ENCODE results near the gene MAL. TPM values are rescaled to one million over a fixed set of nuclear protein-coding genes. Genes with fewer than 3 reads are reported as not detected.

MAL gene
- total RNA-seq, 1 experiment from 2014 or later: 0.29 TPM

DNA sequence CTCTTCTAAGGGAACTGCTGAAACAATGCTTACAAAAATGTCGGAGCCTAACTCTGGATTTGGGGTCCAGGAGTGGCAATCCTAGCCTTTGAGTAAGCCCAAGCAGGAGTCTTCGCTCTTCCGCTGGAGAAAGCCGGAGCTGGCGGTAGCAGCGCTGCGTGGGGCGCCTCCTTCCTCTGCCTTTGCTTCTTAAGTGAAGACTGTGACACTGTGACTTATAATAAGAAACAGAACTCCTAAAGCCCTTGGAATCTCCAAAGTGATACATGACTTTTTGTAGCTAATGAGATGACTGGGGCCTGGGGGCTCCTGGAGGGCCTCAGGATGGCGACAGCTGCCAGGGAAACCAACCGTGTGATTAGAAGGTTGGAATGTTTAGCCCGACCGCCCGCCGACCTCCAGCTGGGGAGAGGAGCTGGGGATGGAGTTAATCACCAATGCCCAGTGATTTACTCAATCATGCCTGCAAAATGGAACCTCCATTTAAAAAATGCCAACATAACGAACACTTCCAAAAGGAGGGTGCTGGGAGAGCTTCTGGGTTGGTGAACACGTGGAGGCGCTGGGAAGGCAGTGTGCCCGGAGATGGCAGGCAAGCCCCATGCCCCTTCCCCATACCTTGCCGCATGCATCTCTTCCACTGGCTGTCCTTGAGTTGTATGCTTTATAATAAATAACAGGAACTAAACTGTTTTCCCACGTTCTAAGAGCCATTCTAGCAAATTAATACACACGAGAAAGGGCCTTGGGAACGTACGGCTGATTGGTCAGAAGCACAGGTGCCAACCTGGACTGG, 29.0 kb upstream of the MAL start:
- no peak for DNase-seq (ENCODE audit: low read depth)

DNA sequence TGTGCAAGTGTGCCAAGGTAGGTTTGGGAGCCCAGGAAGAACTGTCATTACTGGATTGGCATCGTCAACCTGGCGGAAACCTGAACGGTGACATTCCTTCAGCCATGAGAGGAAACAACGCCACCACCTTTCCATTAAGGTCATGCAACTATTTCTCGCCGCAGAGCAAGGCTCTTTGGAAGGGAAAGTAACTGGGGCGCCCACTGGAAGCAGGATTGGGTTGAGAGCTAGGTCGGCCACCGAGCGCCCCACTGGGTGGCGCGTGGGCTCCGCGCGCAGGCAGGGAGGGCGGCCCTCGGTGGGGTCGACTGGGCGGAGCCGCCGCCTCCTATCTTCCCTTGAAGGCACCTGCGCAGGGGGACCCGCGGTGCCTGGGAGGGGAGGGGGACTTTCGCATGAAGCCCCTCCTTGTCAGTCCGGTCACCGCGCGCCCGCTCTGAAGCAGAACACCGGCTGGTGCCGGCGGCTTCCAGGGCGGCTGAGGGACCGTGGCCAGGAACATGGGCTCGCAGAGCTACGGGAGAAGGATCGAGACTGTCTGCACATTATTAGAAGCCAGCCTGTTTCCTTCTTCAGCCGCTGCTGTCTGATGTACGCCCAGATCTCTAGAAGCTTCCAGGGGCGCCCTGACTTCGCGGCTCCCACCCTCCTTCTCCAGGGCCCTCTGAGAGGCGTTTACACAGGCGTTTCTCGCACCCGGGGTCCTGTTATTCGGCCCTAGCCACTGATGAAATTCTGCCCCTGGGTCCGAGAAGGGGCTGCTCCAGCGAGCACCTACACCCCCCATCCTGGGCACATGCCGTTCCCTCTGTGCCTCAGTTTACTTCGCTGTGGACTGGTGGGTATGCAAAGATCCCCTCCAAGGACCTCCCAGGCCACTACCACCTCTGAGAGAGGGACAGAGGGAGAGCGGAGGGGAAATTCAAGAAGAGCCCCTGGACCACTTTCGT, 27.3 kb upstream of the MAL start:
- DNase-seq (ENCODE audit: low read depth): no peak

DNA sequence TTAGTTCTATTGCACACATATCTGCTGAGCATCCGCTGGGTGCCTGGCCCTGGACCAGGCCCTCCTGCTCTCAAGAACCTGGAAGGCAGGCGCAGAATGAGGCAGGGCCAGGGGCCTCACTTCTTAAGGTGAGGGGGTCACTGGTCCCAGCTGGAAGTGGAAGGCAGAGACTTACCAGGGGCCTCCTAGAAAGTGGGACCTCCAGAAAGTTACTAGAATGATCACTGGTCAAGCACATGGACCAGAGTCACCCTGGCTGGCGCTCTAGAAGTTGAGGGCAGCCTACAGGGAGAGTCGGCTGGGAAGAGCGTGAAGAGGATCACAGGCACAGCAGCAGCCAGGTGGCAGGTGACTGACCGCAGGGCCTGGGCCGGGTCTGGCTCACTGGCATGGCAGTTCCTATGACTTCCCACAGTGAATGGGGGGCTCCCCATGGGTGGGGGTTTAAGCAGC, 26.1 kb upstream of the MAL start:
- no peak for DNase-seq (ENCODE audit: low read depth)

DNA sequence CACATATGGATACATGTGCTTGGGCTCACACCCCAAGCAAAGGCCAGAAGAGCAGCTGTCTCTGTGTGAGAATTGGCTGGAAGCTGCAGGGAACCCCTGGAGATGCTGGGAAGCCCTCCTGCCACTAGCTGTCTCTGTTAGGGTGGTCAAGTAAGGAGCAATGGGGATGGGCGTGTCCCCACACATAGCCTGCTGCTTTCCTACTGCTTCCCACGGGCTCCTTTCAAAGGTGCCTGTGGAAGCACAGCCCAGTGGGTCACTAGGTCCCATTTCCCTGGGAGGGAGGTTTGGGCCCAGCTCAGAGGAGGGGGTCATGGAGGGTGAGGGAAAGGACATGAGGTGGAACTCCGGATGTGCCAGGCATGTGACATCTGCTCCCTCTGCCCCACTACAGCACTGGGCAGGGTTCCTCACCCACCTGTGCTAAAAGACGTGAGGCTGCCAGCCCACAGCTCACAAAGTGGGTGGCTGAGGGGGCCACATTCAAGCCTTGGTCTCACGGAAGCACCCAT, 24.4 kb upstream of the MAL start:
- DNase-seq (ENCODE audit: low read depth): no peak

DNA sequence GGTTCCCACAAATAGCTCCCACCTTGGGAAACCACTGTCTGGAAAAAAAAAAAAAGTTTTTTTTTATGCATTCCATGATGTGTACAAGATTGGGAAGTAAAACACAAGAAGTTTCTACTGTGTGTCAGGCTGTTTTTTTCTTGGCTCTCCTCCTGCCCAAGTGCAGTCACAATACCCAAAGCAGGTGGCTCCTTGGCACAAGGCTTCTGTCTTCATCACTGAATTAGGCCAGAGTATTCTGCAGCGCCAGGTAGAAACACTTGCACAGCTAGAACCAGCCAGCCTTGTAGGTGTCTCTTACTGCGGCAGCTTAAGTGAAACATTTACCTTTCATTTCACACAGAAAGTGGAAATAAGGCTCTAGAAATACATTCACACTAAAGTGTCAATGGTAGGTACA, 23.8 kb upstream of the MAL start:
- no peak for DNase-seq (ENCODE audit: low read depth)

DNA sequence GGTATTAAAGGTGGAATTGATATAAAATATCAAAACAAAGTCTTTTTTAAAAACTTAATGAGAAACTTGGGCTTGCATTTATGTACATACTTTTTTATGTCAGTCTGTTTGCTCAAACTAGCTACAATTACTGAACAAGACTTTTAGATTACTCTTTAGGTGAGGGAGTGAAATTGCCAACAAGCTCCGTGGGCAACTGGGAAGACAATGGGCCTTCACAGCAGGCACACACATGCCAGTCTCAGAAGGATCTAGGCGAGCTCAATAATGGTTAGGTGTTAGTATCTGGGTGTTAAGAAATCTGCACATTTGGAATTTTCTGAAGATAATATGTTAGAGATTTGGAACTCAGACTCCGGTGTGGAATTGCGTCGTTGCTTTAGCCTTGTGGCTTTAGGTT, 23.0 kb upstream of the MAL start:
- DNase-seq (ENCODE audit: low read depth): no peak

DNA sequence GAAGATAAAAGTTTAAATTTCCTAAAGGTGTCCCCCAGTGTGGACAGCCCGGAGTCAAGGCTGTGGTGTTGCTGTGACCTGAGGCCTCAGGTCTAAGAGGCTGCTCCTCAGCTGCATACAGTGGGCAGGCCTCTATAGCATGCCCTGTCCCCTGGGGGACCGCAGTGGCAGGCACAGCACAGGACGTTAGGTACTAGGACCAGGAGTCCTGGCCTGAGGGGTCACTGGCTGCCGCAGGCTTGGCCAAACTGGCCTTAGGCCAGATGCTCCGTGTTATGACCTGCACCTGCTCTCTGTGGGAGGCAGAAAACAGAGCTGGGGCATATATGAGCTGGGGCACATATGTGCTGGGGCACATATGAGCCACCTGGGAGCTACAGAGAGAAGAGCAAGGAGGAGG, 21.2 kb upstream of the MAL start:
- DNase-seq (ENCODE audit: low read depth): no peak

DNA sequence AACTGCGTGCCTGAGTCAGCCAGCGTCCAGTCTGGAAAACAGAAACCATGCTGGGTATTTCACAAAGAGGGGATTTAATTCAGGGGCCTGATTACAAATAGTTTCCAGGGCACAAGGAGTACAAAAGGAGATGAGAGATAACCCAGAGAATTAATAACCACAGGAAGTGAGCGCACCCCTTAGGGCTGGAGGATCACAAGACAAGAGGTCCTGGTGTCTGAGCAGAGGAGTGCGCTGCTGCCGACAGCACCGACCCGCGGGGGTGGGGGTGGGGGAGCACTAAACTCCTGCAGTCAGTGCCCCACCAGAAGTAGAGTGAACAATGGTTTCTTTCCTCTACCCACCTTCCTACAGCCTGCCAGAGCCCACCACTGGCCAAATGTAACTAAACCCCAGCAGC, 20.8 kb upstream of the MAL start:
- DNase-seq (ENCODE audit: low read depth): no peak

DNA sequence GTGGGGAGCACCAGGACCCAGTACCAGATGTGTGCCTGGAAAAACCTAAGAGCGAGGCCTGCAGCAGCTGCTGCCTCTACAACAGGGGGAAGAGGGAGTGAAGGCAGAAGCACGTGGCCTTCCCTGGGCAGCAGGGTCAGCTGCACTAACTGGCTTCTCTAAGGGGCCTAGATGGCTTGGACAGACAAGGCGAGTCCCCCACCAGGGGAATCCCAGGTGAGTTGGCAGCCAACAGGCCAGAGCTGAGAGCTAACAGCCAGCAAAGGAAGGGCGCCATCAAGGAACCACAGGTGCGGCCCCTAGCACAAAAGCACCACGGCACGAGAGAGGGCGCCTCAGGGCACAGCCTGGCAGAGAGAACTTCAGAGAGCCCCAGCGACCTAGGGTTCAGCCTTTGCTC, 19.8 kb upstream of the MAL start:
- no peak for DNase-seq (ENCODE audit: low read depth)

DNA sequence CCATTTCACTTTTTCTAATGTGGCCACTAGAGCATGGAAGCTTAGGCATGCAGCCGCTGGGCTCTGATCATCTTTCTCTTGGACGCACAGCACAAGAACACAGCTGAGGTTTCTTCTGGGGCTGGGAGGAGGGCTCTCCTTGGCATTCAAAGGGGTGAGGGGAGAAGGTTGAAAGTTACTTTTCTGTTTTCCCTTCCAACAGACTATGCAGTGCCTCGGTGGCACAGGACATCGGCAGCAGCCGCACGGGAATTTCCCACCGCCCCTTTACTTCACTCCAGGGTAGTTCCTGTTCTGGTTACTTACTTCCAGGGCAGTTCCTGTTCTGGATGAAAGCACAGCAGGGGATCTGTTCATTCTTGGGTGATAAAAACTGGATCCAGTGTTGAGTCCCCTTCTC, 18.9 kb upstream of the MAL start:
- no peak for DNase-seq (ENCODE audit: low read depth)

DNA sequence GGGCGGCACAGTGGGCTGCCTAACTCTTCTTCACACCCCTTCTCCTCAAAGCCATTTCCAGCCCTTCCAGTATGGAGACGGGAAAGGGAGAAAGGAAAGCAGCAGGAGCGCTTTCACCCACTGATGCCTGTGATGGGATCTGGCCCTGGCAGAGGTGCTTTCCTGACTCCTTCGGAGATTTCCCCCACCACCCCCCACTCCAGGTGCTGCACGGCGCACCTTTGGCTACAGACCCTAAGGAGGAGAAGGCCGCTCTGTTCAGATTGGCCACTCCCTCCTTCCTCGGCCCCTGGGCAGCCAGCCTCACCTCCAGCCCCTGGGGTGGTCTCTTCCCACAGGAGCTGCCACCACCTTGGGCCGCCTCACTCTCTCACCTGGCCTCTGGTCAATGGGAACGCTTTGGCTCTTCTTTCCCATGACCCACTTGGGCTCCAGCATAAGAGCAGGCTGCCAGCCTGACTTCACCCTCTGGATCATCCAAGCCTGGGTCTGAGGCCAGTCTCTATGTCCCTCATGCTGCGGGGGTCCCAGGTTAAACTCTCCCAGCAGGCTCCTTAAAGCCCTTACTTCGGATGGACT, 18.4 kb upstream of the MAL start:
- no peak for DNase-seq (ENCODE audit: low read depth)

DNA sequence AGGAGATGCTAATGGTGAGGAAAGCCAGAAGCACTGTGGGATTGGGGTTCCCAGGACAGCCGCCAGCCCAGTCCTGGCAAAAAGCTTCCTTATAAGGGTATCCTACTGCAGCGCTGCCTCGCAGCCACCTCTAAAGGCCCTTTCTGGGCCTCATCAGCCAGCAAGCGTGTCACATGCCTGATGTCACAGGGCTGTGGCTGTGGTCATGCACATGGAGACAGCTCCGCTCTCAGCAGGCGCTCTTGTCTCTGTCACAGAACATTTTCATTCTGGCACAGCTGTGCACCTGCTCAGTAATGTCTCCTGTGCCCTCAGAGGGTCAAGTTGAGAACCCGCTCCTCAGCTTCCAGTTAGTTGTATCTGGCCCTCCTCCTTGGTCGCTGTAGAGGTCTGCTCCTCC, 17.7 kb upstream of the MAL start:
- no peak for DNase-seq (ENCODE audit: low read depth)

DNA sequence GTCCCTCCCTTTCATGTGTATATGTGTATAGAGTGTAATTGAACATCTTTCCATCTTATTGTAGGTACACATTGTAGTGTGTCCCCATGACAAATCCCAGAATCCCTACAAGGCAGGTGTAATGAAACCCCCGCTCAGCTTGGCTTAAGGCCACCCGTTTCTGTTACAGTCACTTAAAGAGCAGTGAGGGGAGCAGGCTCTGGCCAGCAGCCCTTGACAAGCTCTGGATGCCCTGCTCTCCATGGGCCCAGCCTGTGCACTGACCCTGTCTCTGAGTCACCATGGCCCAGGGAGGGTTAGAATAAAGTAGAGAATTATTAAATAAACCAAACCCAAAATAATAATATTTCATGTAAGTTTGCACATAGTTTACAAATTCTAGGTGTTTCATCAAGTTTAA, 17.2 kb upstream of the MAL start:
- DNase-seq (ENCODE audit: low read depth): no peak

DNA sequence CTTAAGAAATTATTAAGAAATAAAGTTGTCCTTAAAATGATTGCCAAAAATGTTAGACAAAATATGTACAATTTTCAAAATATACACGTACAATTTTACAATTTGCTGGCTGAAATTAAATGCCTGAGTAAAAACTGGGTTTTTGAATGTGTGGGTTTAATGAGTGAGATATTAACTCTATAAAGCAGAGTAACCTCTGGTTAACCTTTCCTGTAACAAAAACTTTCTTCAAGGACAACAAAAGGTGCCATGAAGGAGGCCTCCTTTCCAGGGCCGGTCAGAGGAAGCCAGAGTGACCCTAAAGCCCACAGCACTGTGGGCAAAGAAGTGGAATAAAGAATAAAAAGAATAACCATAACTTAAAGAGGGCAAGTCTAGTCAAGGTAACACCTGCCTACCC, 16.5 kb upstream of the MAL start:
- no peak for DNase-seq (ENCODE audit: low read depth)

DNA sequence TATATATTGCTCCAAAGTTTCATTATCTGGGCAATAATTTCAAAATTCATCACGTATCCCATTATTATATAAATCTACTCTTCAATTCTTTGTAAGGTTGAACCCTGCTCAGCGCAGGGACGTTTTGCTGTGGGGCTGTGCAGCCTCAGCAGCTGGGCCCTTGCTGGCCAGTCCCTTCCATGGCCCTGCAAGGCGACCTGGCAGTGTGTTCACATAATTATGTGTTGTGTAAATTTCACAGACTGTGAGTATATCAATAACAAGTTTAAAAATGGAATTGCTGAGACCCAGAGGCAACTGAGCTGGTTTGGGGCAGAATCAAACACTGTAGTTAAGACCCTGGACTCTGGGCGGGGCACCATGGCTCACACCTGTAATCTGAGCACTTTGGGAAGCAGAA, 16.1 kb upstream of the MAL start:
- no peak for DNase-seq (ENCODE audit: low read depth)

DNA sequence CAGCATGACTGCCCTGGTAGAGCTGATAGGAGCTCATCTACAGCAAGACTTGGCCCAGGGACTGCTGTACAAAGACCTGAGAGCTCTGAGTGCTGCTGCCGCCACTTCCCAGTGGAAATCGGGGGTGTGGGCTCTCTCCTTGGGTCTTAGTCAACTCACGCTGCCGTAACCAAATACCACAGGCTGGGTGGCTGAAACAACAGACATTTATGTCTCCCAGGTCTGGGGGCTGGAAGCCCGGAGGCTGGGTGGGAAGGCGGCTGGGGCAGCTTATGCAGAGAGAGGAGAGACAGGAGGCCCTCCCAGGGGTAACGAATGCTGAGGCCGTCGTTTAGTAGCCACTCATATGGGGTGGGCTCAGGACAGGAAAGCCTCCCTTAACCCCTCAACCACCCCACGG, 15.4 kb upstream of the MAL start:
- DNase-seq (ENCODE audit: low read depth): peak; percentile 32

DNA sequence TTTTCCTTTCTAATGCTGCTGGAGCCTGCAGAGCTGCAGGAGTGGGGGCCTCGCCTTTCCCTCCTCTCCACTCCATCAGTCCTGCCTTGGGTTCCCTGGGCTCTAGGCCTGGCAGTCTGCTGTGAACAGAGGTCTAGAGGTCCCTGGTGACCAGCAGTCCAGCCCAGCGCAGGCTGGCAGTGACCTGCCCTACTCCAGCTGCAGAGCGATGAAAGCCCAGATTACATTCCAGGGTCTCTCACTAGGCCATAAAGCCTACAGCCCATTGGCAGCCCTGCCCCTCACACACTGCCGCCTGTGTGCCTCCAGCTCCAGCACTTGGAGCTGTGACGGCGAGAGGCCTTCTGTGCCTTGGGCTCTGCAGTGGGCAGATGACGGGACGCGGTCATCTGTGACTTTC, 14.8 kb upstream of the MAL start:
- no peak for DNase-seq (ENCODE audit: low read depth)

DNA sequence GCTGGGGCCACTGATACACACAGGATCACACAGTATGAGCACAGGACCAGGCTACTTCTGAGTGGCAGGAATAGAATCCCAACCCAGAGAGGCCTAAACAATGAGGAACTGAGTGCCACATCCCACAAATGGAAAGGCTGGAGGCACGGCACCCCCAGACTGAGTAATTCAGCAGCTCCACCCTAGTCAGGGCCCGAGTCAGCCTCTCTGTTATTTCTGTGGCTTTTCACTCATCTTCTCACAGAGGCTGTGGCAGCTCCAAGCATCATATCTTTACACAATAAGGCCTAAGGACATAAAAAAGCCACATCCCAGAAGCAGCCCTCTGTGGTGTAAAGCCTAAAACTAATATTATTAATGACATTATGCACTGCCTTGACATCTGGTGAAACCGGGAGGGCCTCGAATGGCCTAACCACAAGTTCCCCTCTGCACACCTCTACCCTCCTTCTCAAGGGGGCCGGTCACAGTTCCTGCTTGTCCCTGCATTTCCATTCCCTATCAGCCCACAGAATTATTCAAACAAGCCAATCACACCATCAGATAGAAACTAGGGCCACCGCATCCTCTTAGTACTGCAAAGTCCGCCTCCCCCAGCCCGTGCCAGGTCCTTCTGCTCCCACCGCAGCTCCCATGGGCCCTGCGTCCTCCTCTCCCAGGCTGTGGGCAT, 12.5 kb upstream of the MAL start:
- DNase-seq (ENCODE audit: low read depth): peak; percentile 39

DNA sequence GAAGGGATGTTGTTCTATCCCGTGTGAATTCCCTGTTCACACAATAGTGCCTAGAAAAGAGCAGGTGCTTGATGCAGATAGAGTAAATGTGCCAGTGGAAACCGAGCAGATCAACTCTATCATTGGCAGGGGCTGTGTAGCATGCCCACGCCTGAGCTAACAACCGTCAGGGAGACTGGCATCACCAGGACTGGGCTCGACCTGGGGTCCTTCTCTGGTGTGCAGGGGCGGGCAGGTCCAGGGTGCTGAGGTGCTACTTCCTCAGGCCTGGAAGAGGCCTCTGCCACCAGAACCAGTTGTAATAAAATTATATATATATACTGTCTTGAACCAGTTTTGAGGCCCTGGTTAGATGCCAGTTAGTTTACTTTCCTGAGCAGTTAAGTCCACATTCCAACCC, 11.8 kb upstream of the MAL start:
- DNase-seq (ENCODE audit: low read depth): no peak

DNA sequence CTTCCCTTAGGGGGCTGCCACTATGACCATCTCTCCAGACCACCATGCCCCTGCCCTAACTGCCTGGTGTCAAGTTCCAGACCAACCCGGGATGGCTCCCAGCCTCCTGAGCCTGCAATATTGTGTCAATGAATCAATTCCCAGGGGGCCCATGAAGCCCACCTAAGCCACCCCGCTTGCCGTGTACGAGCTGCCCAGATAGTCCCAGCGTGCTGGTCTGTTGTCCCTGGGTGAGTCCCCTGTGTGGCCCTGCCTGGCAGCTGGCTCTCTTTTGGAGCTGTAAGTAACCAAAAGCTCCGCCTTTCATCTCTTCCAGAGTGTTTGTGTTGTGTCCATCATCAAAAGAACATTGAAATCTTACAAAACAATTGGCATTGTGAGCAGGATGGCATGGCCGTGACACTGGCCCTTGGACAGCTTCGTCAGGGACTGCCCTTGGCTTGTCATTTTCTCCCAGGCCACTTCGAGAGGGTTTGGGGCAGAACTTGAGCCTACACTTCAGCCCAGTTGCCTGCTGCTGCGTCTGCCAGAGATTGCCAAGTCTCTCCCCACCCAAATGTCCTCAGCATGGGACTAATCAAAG, 11.3 kb upstream of the MAL start:
- no peak for DNase-seq (ENCODE audit: low read depth)

DNA sequence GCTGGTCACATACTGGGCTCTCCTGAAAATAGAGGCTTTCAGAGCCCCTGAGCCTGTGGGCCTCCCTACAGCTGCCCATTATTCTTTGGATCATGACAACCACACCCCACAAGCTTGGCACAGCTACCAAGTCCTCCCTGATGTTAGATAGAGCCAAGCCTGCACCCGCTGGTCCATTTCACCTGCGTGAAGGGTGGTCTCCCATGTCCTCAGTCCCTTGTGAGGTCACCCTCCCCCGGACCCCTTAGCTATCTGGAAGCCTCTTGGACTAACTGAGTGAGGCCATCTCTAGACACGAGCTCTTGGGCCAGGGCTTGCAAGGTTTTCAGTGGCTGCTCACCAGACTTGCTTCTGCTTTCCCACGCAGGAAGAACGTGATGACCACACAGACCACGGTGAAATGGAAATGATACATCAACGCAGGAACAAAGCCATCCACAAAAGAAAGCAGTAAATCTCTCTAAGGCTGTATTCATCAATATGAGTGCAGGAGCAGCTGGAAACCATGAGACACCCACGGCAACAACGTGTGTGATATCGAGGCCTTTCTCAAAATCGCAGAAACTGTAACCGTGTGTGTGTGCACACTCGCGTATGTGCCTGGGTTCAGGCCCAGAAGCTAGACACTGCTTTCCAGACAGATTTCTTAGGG, 10.1 kb upstream of the MAL start:
- DNase-seq (ENCODE audit: low read depth): no peak
